Hepatocyte (in vitro differentiated cells): ENCODE results near the gene GRSF1. TPM values are rescaled to one million over a fixed set of nuclear protein-coding genes. Genes with fewer than 3 reads are reported as not detected.

Source experiments
- DNase-seq: peaks from one replicate; pipeline ENCODE4 v3.0.0-alpha.2; 2016; ENCODE audit warnings: low spot score
- H2AFZ ChIP-seq: fragments of 200-600 bp; sonication (generic); 2 replicates; pipeline ENCODE4 v1.6.0; 2016; ENCODE audit warnings: antibody characterized with exemption, mild to moderate bottlenecking
- H3K27ac ChIP-seq: fragments of 200-600 bp; sonication (generic); 2 replicates; pipeline ENCODE4 v1.5.1; 2016; ENCODE audit warnings: mild to moderate bottlenecking
- H3K27me3 ChIP-seq: fragments of 200-600 bp; sonication (generic); 2 replicates; pipeline ENCODE4 v1.6.1; 2016
- H3K36me3 ChIP-seq: fragments of 200-600 bp; sonication (generic); replicated peaks from 2 replicates; pipeline ENCODE4 v1.5.1; 2016; ENCODE audit warnings: low read depth; ENCODE audit not compliant: insufficient read depth
- H3K4me1 ChIP-seq: fragments of 200-600 bp; sonication (generic); 2 replicates; pipeline ENCODE4 v1.5.1; 2016; ENCODE audit warnings: mild to moderate bottlenecking, moderate library complexity; ENCODE audit not compliant: insufficient read depth
- H3K4me2 ChIP-seq: fragments of 200-600 bp; sonication (generic); 2 replicates; pipeline ENCODE4 v1.6.0; 2016
- H3K4me3 ChIP-seq: fragments of 200-600 bp; sonication (generic); 2 replicates; pipeline ENCODE4 v1.5.1; 2016; ENCODE audit warnings: mild to moderate bottlenecking
- H3K79me2 ChIP-seq: fragments of 200-600 bp; sonication (generic); 2 replicates; pipeline ENCODE4 v1.6.0; 2017; ENCODE audit warnings: mild to moderate bottlenecking
- H3K9me2 ChIP-seq: fragments of 200-600 bp; sonication (generic); replicated peaks from 2 replicates; pipeline ENCODE4 v1.6.0; 2017; ENCODE audit warnings: mild to moderate bottlenecking; ENCODE audit not compliant: insufficient read depth
- H3K9me3 ChIP-seq: fragments of 200-600 bp; sonication (generic); 2 replicates; pipeline ENCODE4 v1.5.1; 2016; ENCODE audit warnings: low read depth, mild to moderate bottlenecking
- H4K20me1 ChIP-seq: fragments of 200-600 bp; sonication (generic); 2 replicates; pipeline ENCODE4 v1.6.0; 2016; ENCODE audit warnings: mild to moderate bottlenecking; ENCODE audit not compliant: insufficient read depth, poor library complexity, severe bottlenecking
- CTCF ChIP-seq: fragments of 200-600 bp; sonication (generic); IDR thresholded peaks from 2 replicates; pipeline ENCODE4 v1.5.1; 2016; ENCODE audit warnings: antibody characterized with exemption, mild to moderate bottlenecking; ENCODE audit not compliant: poor library complexity
- EZH2 ChIP-seq: fragments of 200-600 bp; sonication (generic); IDR thresholded peaks from 2 replicates; pipeline ENCODE4 v1.6.1; 2016; ENCODE audit warnings: antibody characterized with exemption, mild to moderate bottlenecking, borderline replicate concordance
- EZH2phosphoT487 ChIP-seq: fragments of 200-600 bp; sonication (generic); IDR thresholded peaks from one replicate; pipeline ENCODE4 v1.6.1; 2018; ENCODE audit warnings: antibody characterized with exemption, mild to moderate bottlenecking, low read depth, moderate library complexity; ENCODE audit not compliant: unreplicated experiment, severe bottlenecking
- WGBS: methylation state at CpG from one replicate; pipeline ENCODE4 v1.1.6; 2016; ENCODE audit warnings: low lambda C conversion rate; ENCODE audit errors: missing lambda C conversion rate; 5-methylcytosine and 5-hydroxymethylcytosine counted together
- polyA plus RNA-seq: library from polyadenylated mRNA; unstranded; fragments of >200 nt; fragmentation: Nextera tagmentation; extraction: Ambion mirVana; gene quantifications from 2 replicates; pipeline ENCODE4 v1.2.1, GENCODE V29; 2016
- small RNA-seq: library from RNA; depleted of rRNA; stranded (forward); fragments of <200 nt; gene quantifications from one replicate; pipeline ENCODE3, GENCODE V24; 2014
- total RNA-seq: library from RNA; depleted of rRNA; stranded (reverse); fragments of >200 nt; gene quantifications from 2 replicates; pipeline ENCODE4 v1.2.3, GENCODE V29; 2014

Gene GRSF1
- total and polyA plus RNA-seq, 2 experiments from 2014 or later: 80.0 to 85.1 TPM

- Histone ChIP-seq H3K27me3 (no peaks in the 10 kb centered on the region), H3K36me3 (no peaks in the 10 kb centered on the region), H2AFZ (no peak overlapping the region), H3K79me2 (peaks cover 6% of the 10 kb centered on the region), H4K20me1 (no peaks in the 10 kb centered on the region), H3K4me1 (no peaks in the 10 kb centered on the region), H3K9me3 (no peaks in the 10 kb centered on the region), H3K9me2 (no peaks in the 10 kb centered on the region), H3K4me2 (no peak overlapping the region), H3K4me3 (no peak overlapping the region), H3K27ac (no peak overlapping the region)
- TF ChIP-seq EZH2 (no peak), CTCF (no peak), EZH2phosphoT487 (no peak)
- no peak for DNase-seq
- 99% methylated on average over 3 of the region's 3 CpGs for WGBS
Observed at GRCh38 chr4:70768301-70768948, 71.3 kb downstream of the GRSF1 start.

Small RNAs within 50 kb of the gene (small RNA-seq; reads per million reads assigned to genes)
- not detected for gene RF00026
- gene RNU6-891P: not detected

Other genes starting within 250 kb of the GRSF1 start
- not detected in 2 replicates for gene AMBN, start 247.6 kb downstream of the GRSF1 start, total RNA-seq
- not detected in 2 replicates for gene AMBN, start 247.6 kb downstream of the GRSF1 start, polyA plus RNA-seq
- gene ENAM, start 211.1 kb downstream of the GRSF1 start, total RNA-seq: 0.20 and 4.4 TPM in 2 replicates
- 0.64 TPM in 1 of 2 replicates, not detected in the other for gene ENAM, start 211.1 kb downstream of the GRSF1 start, polyA plus RNA-seq
- gene JCHAIN, start 173.4 kb downstream of the GRSF1 start, total RNA-seq: 0.44 TPM in 1 of 2 replicates, not detected in the other
- gene JCHAIN, start 173.4 kb downstream of the GRSF1 start, polyA plus RNA-seq: not detected in 2 replicates
- 16.2 and 19.8 TPM in 2 replicates for gene UTP3, start 151.4 kb downstream of the GRSF1 start, total RNA-seq
- gene UTP3, start 151.4 kb downstream of the GRSF1 start, polyA plus RNA-seq: 12.0 and 13.9 TPM in 2 replicates
- gene RUFY3, start 117.9 kb downstream of the GRSF1 start, total RNA-seq: 31.2 and 40.1 TPM in 2 replicates
- 22.2 and 25.6 TPM in 2 replicates for gene RUFY3, start 117.9 kb downstream of the GRSF1 start, polyA plus RNA-seq
- 20.6 and 23.5 TPM in 2 replicates for gene MOB1B, start 62.5 kb upstream of the GRSF1 start, total RNA-seq
- 2.7 and 5.3 TPM in 2 replicates for gene MOB1B, start 62.5 kb upstream of the GRSF1 start, polyA plus RNA-seq
- 18.4 and 19.7 TPM in 2 replicates for gene DCK, start 153.8 kb upstream of the GRSF1 start, total RNA-seq
- gene DCK, start 153.8 kb upstream of the GRSF1 start, polyA plus RNA-seq: 11.9 and 12.8 TPM in 2 replicates